ENCODE data around the gene TRRAP.
"Not testable (repeated sequence)": the region's sequence is repeated elsewhere in the genome, so short reads cannot be mapped to it uniquely, and the experiment has no call there.

Gene TRRAP

GRCh38 chr7:99033765-99034164, 155.4 kb downstream of the TRRAP start:
- no peak for DNase-seq

GRCh38 chr7:99034932-99035722, 156.8 kb downstream of the TRRAP start:
- DNase-seq: no peak

GRCh38 chr7:99035723-99036545, 157.6 kb downstream of the TRRAP start:
- DNase-seq: no peak

DNA sequence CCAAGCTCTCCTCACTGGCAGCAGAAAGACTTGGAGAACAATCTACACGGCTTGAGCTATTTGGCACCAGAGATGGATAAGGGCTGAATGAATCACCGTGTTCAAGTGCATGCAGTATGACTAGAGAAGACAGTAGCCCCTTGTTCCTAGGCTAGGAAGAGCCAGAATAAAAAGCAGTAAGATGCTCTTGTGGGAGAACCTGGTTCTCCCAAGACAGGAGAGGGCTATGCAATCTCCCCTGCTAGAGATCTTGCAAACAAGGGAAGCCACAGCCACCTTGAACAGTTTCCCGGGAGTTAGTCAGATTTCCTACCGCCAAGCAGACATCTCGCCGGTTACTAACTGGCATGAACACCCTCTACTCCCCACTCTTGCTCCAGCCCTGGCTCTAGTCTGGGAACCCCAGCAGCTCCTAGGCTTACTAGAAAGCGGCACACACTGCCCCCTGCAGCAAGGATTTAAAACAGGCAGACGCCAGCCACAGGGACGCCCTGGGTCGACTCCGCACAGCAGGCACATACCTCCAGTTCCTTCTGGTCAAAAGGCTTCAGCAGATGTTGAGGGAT, 158.3 kb downstream of the TRRAP start:
- DNase-seq: no peak

GRCh38 chr7:99037327-99037940, 159.1 kb downstream of the TRRAP start:
- no peak for DNase-seq

GRCh38 chr7:99038086-99038855, 159.9 kb downstream of the TRRAP start:
- no peak for DNase-seq

GRCh38 chr7:99039384-99039891, 161.1 kb downstream of the TRRAP start:
- no peak for DNase-seq

DNA sequence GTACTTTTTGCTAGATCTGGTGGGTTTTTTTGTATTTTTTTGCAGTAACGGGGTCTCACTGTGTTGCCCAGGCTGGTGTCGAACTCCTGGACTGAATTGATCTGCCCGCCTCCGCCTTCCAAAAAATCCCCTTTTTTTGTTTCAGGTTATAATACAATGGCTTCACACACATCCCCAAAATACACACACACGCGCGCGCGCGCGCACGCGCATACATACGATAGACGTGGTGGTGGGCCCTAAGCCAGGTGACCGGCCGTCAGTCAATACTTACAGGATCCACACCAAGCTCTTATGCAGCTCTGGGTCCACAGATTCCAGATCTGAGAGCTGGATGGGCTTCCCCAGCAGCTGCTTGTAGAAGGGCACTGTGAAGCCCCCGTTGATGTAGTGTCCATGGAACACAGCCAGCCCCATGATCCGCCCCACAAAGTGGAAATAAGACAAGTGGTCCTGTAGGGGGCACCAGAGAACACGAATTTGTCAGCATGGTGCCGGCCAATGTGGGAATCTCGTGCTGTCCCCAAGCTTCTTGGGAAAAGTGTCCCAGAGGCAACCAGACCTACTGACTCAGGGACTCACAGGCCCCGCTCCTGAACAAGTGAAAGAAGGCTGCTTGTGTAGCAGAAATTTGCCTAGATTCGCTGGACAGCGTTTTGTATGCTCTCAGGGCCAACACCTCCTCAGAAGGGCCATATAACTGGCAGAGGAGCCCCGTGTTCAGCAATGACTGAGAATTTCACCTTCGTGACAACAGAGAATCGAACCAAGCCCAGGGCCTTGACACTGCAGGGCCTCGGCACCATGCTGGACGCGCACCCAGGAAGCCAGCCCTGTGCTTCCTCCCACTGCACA, 162.0 kb downstream of the TRRAP start:
- DNase-seq: peak; percentile 24 to 46 (median 30)

DNA sequence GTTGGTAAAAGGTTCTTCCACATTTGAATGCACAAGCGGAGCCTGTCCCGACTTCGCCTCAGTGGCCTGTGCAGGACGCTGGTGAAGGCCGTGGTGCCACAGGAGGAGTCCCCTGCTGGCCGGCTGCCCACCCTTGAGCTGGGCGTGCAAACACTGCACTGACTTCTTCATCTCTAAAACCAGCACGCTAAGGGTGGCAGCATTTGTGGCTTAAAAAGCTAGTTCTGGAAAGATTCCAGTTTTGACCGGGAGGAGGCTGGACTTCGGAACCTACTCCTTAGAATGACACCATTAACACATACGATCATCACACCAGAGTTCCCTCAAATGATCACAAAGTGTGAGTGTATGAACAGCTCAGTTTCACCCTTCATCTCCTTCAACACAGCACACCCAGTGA, 163.2 kb downstream of the TRRAP start:
- DNase-seq: no peak

GRCh38 chr7:99042957-99043356, 164.6 kb downstream of the TRRAP start:
- no peak for DNase-seq

- not testable (repeated sequence) for DNase-seq
These were observed 166.5 kb downstream of the TRRAP start for GRCh38 chr7:99044858-99045257.

GRCh38 chr7:99046262-99046661, 167.9 kb downstream of the TRRAP start:
- not testable (repeated sequence) for DNase-seq

DNA sequence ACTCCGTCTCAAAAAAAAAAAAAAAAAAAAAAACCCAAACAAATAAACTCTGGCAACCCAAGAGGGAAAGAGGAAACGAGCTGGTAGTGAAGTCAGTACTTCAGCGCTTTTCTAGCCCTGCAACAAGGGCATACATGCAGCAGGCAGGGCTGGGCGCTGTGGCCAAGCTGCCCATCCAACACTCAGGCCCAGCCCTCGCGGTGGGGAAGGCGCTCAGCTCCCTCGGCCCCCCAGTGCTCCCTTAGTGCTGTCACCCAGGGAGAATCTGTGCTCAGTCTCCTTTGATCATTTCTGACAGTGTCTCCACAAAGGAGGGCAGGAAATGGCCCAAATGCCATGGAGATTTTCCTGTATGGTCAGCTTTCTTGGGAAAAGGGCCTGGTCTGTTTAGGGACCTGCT, 168.4 kb downstream of the TRRAP start:
- no peak for DNase-seq

DNA sequence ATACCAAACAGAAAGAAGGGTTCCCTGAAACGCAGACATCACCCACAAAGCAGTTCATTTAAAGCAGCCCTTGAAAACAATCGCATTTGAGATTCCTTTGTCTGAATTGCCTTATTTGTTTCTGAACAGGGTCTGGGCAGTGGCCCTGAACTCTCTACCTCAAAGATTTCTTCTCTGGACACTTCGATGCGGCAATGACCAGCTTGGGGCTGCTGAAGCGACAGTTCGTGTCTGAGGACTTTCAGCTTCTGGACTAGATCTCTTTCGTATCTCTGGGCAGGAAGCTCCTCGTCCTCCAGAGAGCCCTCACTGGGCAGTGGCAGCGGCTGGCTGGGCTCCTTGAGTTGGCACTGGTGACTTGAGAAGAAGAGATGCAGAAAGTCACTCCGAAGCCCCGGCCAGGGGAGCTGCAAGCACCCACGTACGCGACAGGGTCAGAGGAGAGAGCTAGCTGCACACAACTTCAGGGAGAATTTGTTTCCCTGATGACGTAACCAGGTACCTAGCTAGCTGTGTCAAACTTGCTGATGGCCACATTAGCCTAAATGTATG, 169.3 kb downstream of the TRRAP start:
- DNase-seq: no peak

GRCh38 chr7:99050971-99051370, 172.6 kb downstream of the TRRAP start:
- DNase-seq: no peak

DNA sequence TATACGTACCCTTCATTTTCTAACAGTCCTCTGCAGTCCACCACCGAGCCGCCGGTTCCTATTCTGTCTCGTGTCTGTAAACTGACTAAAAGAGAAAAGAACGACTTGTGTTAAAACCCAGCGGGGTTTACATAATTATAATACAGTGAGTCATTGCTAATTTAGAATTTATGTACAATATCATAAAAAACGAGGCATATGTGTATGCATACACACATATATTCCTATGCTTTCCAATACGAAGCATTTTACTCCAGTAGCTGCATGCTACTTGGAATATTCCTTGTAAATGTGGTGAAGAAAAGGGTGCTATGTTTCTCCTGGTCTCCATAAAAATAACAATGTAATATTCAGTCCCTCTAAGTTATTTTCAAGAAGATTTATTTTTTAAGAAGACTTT, 176.4 kb downstream of the TRRAP start:
- no peak for DNase-seq

DNA sequence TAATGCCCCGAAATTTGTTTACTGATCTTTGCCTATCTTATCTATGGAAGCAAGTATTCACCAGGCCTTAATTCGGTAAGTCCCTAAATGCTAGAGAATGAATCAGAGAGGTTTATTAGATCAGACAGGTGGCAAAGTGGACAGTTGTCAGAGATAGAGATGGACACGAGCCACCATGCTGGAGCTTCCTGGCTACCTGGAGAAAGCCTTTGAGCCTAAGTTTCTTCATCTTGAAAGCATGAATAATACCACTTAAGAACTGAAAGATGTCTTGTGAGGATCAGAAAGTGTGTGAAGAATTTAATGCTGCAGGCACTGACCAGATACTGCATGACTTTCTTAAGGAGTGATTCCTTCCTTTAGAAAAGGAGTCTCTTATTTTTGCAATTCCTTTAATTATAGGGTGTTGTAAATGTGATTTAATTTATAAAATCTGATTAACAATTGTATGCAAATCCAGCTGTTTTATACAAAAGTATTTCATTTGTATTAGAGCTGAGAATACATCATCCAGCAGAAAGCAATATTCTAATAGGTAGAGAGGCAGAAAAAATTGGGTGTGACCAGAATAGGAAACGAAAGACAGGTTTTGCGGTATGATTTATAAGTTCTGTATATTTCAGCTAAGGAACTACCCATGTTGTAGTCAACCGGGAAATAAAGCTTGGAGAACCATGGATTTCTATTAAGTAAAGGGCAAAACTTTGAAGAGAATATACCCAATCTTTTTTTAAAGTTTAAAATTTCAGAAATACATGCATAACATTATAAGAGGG, 182.9 kb downstream of the TRRAP start:
- no peak for DNase-seq
